Panc1 (cell line): ENCODE measurements around the gene DGKZ.

Experiments used
- SIN3A ChIP-seq: IDR thresholded peaks from 2 replicates; pipeline ENCODE4 v1.6.1; 2012; ENCODE audit warnings: low read depth, mild to moderate bottlenecking, low read length, moderate library complexity, borderline replicate concordance; ENCODE audit not compliant: insufficient read depth
- TF ChIP-seq, protein P1 (sequence below): fragments of 450-650 bp; IDR thresholded peaks from 2 replicates; pipeline ENCODE4 v1.5.1; 2017; ENCODE audit warnings: mild to moderate bottlenecking
- TF ChIP-seq, protein P2 (sequence below), 2 experiments: IDR thresholded peaks; 2 replicates each; pipeline ENCODE4 v1.6.1; 2011 to 2012; ENCODE audit warnings: low read depth in 2 of 2, control low read depth in 1 of 2, low read length in 1 of 2, mild to moderate bottlenecking in 1 of 2, moderate library complexity in 1 of 2; ENCODE audit not compliant: insufficient read depth in 1 of 2

DNA sequence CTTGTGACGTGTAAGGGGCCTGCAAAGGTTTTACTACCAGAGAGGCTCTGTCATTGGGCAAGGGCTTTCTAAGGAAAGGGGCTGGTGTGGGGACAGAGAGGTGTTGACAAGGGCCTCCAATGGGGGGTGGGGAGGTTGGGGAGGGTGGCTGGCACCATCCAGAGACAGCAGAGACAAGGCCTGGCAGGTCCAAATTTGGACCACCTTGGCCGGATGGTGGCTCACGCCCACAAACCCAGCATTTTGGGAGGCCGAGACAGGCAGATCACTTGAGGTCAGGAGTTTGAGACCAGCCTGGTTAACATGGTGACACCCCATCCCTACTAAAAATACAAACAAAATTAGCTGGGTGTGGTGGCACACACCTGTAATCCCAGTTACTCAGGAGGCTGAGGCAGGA lies 46.5 kb downstream of the DGKZ start:
- TF ChIP-seq, protein P1, sequence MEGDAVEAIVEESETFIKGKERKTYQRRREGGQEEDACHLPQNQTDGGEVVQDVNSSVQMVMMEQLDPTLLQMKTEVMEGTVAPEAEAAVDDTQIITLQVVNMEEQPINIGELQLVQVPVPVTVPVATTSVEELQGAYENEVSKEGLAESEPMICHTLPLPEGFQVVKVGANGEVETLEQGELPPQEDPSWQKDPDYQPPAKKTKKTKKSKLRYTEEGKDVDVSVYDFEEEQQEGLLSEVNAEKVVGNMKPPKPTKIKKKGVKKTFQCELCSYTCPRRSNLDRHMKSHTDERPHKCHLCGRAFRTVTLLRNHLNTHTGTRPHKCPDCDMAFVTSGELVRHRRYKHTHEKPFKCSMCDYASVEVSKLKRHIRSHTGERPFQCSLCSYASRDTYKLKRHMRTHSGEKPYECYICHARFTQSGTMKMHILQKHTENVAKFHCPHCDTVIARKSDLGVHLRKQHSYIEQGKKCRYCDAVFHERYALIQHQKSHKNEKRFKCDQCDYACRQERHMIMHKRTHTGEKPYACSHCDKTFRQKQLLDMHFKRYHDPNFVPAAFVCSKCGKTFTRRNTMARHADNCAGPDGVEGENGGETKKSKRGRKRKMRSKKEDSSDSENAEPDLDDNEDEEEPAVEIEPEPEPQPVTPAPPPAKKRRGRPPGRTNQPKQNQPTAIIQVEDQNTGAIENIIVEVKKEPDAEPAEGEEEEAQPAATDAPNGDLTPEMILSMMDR: no peak
- TF ChIP-seq, protein P2, sequence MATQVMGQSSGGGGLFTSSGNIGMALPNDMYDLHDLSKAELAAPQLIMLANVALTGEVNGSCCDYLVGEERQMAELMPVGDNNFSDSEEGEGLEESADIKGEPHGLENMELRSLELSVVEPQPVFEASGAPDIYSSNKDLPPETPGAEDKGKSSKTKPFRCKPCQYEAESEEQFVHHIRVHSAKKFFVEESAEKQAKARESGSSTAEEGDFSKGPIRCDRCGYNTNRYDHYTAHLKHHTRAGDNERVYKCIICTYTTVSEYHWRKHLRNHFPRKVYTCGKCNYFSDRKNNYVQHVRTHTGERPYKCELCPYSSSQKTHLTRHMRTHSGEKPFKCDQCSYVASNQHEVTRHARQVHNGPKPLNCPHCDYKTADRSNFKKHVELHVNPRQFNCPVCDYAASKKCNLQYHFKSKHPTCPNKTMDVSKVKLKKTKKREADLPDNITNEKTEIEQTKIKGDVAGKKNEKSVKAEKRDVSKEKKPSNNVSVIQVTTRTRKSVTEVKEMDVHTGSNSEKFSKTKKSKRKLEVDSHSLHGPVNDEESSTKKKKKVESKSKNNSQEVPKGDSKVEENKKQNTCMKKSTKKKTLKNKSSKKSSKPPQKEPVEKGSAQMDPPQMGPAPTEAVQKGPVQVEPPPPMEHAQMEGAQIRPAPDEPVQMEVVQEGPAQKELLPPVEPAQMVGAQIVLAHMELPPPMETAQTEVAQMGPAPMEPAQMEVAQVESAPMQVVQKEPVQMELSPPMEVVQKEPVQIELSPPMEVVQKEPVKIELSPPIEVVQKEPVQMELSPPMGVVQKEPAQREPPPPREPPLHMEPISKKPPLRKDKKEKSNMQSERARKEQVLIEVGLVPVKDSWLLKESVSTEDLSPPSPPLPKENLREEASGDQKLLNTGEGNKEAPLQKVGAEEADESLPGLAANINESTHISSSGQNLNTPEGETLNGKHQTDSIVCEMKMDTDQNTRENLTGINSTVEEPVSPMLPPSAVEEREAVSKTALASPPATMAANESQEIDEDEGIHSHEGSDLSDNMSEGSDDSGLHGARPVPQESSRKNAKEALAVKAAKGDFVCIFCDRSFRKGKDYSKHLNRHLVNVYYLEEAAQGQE (IDR thresholded peaks at IDR 0.05; ENCODE audit: insufficient read depth in 1 of 2, low read depth in 2 of 2, low read length in 1 of 2): no peak
- TF ChIP-seq SIN3A: no peak
